NK-92 (cell line): ENCODE results near the gene ADGRL2.

Experiments used
- DNase-seq: peaks from one replicate; lab custom pipeline; 2025; ENCODE audit not compliant: unreplicated experiment; lab: John Stamatoyannopoulos, UW

Gene ADGRL2

DNA sequence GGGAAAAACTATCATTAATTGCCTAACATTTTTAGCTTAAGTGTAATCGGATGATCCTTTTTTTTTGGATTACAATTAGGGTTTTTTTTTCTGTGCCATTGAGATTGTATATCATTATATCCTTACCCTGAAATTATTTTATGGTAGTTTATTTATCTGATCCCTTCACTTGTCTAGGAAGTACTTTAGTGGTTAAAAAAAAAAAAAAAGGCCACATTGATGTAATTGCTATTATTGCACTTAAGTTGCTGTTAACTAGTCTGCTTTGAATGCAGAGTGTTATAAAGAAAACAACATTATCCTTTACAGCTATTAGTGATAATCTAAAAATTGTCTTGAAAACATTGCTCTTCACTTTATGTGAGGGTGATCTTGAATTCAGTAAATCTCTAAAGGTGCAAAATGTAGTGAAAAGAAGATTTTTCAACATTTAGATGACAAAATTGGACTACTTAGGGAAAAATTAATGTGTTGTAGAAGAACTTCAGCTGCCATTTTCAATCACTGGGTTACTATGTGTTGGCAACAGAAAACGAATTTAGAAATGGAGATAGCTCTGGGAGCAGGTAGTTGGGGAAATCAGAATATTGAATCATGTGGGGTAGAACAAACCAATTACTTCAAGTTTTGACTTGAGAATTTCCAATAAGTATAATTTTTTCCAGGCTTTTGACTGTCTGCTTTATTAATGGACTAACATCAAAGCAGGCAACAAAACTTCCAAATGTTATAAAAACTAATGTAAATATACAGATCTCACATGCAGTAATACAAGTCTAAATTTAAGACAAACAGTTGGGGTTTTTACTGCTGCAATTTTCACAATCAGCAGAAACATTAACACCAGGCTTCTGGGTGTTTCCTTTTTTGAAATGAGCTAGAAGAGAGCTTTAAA is 5.0 kb downstream of the ADGRL2 start:
- no peak for DNase-seq

- no peak for DNase-seq
These were observed 5.7 kb downstream of the ADGRL2 start for GRCh38 chr1:81806432-81806770.

DNA sequence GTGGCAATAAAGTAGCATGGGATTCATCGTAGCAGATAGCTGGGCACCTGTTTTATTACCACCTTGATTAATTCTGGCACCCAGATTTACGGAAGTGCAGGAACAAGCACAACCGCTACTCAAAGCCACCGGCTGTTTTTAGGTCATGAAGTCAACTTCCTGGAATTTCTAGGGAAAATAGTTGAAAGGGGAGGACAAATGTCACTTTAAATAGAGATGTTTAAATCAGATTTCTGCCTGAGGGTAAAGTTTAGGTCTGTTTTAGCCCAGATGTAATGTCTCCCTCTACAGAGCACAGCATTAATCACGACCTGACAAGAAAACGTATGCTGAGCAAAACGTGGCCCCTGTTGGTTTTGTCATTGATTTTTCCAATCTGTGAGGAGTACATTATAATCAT is 8.0 kb downstream of the ADGRL2 start:
- no peak for DNase-seq

GRCh38 chr1:81809808-81810207 is 9.1 kb downstream of the ADGRL2 start:
- no peak for DNase-seq

- DNase-seq = no peak
These were observed 11.1 kb downstream of the ADGRL2 start for GRCh38 chr1:81811757-81812371.

DNA sequence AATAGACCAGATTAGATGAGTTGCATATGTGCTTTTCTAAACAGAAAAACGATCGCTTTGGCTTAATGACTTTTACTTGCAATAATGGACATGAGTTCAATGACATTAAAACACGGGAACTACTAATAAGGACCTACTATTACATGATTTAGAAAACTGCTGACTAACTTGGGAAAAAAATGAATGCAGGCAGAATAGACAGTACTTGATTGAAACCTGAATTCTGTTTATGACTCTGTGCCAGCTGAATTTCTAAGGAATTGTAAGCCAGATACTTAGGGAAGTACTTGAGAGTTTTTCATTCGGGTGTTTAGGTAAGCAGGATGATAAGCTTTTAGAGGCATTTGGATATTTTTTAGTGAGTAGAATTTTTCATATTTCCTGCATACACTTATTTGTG is 12.0 kb downstream of the ADGRL2 start:
- DNase-seq = no peak

DNA sequence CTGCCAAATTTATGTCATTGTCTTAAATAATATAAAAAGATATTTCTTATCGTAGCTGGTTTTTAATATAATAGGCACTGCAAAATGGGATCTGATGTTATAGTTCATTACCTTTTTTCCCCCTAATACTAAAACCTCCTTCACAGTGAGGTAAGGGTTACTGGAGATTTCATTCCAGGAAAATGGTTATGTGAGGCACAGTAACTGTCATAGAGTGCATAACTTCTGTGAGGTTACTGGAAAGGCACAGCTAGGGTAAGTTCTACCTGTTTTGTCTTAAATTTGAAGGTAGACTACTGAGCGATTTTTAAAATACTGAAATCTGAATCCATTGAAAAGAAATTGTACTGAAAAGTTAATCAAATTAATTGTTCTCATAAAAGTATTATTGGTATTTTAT is 13.0 kb downstream of the ADGRL2 start:
- DNase-seq = no peak

DNA sequence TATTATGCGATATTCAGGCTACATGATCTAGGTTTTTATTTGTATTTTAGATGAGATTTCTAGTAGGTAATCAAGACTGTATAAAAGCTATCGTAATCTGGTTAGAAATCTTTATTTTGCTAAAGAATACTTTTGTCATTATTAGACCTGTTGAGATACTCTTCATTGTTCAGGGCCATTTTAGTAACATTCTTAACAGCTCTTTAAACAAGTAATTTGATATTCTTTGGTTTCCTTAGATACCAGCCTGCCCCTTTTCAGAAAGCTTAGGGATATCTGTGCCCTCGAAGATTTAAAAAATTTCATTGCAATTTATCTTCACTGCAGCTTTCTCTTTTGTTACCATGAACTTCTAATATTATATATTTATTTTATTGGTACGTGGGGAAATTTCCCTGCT is 18.9 kb downstream of the ADGRL2 start:
- no peak for DNase-seq

DNA sequence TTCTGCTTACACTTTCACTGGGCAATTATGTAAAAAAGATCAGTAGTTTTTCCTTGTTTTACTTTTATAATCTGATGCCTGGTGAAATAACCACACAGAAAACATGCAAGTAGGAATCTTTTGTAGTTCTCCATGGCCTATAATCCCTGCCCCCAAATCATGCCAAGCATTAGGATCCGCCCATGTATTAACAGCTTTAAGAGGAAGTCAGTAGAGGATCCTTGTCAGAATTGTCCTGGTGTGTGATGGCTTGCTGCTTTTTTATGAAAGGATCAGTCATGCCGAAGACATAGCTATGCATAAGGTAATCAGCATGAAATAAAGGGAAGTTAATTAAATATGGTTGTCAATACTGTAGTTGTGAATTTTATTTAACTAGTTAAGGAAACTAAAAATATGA is 20.0 kb downstream of the ADGRL2 start:
- DNase-seq = no peak

DNA sequence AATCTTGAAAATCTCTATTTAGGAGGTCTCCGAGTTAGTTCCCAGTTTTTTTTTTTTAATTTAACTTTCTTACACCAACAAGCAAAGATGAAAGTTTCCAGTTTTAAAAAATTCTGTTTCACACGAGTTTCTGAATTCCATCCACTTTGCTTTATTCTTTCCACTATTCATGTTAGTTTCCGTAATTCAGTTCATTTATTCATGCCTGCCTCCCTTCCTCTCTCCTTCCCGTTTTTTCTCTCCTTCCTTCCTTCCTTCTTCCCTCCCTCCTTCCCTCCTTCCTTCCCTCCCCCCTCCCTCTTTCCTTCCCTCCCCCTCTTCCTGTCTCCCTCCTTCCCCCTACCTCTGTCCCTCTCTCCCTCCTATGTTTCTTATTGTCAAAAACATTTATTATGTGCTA is 22.3 kb downstream of the ADGRL2 start:
- DNase-seq = no peak

DNA sequence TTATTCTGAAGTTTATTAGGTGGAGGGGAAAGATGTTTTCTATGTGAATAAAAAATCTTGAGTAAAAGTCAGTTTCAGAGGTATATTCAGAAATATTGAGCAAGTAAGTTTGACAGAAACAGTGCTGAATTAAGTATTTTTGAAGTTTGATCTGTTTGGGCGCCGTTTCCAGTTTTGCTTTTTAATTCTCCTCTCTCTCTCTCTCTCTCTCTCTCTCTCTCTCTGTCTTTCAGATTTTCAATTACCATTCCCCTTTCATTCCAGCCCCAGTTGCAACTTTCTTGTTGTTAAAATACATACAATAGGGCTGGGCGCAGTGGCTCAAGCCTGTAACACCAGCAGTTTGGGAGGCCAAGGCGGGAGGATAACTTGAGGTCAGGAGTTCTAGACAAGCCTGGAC is 24.0 kb downstream of the ADGRL2 start:
- DNase-seq = no peak

DNA sequence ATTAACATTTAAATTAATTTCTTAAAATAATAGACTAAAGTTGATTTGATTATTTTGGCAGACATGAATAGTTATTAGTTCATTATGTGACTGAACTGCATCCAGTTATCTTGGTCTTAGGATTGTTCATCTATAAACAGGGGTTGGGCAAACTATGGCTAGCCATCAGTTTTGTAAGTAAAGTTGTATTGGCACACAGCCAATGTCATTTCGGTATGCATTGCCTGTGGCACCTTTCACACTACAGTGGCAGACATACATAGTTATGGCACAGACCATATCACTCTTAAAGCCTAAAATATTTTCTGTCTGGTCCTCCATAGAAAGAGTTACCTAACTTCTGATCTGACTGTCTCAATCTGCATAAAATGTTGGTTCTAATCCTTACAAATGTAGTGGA is 27.2 kb downstream of the ADGRL2 start:
- DNase-seq = no peak

DNA sequence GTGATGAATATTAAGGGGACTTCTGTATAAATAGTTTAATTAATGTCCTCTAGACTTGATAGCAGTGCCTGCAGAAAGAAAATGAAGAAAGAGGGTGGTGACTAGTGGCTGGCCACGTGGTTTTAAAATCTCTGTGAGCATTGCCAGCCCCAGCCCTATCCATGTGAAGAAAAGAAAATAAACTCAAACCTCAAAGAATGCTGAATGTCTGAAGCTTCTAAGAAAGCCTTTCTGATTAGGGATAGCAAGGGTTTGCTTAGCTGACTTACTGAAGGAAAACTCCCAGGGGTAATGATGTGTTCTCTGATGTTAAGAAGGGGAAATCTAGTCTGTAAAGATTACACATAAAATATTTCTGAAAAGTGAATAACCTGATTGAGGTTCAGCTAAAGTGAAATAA is 31.8 kb downstream of the ADGRL2 start:
- DNase-seq = no peak

GRCh38 chr1:81833722-81834121 is 33.0 kb downstream of the ADGRL2 start:
- no peak for DNase-seq

DNA sequence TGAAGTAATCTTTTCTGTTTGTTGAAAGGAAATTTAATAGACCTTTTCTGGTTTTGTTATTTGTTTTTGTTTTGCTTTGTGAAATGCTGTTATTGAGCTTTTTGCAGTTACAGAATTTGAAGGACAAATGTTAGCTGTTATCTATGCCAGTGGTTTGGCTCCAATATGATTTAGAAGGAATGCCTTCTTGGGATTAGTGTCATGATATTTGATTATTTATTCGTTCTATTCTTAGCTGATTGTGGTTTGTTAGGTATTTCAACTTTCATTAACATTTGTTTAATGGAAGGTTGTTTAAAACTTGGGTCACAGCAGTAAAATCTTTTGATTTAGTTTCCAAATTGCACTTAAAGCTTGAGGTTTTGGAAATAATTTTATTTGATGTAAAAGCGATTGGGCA is 33.5 kb downstream of the ADGRL2 start:
- DNase-seq = no peak

GRCh38 chr1:81834921-81835698 is 34.4 kb downstream of the ADGRL2 start:
- DNase-seq = no peak

DNA sequence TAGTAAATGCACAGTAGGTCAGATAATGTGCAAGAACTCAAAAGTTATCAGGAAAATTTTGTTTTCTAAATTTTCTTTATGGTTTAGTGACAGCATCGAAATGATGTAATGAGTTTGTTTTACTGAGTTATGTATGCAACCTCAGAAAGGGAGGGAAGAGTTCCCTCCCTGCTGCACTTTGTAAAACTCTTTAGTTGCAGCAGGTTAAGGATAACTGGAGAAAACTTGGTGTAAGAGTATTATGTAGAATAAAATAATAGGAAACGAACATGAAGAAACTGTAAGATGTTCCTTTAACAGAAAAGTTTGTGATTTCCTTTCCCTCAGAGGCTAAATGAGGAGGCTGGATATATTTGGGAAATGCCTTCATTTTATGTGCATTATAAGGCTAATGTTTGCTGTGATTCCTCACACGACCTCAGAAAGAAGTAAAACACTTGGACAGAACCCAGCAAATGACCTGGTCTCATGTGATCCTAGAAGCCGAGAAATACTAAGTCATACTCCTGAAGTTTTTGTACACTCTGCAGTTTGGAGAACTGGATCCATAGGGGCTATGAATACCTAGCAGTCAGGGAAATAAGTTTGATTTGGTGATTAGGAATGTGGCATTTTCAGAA is 35.4 kb downstream of the ADGRL2 start:
- no peak for DNase-seq

DNA sequence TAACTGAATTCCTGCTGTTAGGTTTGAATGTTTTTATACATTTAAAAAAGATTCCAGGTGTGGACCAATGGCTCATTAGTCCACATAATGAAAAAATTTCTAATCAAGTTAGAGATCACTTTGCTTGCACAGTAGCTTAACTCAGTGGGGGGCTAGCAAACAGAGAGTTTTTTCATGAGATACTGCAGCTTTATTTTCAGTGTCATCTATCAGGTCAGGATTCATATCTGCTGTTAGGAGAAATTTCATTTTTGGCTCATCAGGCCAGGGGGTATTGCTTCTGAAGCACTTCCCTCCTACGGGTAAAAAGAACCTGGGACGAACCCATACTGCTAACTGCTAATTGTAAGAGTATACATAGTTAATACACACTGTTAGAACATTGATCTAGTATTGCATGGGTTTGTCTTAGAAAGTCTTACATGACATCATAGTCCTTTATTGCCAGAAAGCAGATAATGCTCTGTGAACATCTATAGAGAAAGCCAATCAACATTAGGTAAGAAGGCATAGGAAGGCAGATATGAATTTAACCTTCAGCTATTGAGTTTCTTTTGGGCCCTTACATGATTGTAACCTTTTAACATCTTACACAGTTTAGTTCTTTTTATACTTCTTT is 38.0 kb downstream of the ADGRL2 start:
- no peak for DNase-seq

GRCh38 chr1:81840805-81841204 is 40.1 kb downstream of the ADGRL2 start:
- DNase-seq = no peak

DNA sequence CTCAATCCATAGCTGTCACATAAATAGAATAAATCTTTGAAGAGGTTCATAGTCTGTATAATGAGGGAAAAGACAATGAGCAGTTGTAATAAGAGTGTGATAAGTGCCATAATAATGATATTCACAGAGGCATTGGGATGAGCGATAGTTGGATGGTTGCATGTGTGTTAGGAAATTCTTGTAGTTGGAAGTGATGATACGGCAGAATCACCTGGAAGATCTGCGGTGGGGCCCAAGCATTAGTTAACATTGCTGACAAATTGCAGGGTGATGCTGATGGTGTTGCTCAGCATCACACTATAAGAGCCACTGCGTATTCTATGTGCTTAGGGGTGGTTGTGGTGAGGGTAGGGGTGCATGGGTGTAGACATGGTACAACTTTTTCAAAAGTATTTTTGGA is 41.1 kb downstream of the ADGRL2 start:
- no peak for DNase-seq

DNA sequence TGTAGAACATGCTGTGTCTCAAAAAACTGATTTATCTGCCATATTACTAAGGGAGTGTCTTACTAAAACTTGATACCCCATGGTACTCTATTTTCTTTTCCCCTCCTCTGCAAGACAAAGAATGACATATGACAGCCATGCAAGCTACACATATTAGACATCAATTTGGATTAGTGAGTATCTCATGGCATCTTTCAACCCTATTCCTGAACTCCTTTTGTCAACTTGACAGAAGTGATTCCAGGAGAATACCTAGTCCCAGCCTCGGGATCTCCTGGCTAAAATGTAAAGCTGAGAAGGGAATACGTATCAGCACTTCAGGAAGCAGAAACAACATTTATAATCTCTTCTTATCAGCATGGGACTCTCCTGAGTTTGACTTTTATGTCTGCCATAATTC is 43.7 kb downstream of the ADGRL2 start:
- DNase-seq = no peak
